ENCODE data around the gene SMYD3. TPM values are rescaled to one million over a fixed set of nuclear protein-coding genes. Genes with fewer than 3 reads are reported as not detected.

SMYD3 gene
- total and polyA plus RNA-seq, 10 of the 15 experiments (the other 5 are each of a cell fraction or from before 2014, with no cell fraction given): 18.3 to 54.0 (median 24.8) TPM

DNA sequence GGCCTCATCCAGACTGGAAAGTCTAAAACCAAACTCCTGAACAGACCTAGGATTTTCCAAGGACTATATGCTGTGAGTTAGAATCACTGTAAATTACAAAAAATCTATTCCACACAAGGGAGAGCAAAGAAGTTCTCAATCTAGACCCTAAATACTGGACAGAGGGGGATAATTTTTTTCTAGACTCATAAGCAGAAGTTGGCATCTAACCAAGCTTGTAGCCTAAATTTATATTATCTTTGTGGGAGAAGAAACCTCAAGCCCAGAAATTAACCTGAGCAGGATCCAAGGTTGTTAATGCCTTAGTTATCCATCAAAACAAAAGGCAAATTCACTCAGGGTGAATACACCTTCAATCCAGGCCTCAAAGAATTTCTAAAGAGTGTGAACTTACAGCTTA is 290.2 kb downstream of the SMYD3 start:
- Histone ChIP-seq H3K27ac (ENCODE audit: control insufficient read depth, insufficient read depth) (no peak overlapping the region), H3K9ac (ENCODE audit: control insufficient read depth, insufficient read depth, low read length) (no peak overlapping the region), H3K4me3 (no peak overlapping the region), H4K20me1 (ENCODE audit: control insufficient read depth, insufficient read depth) (no peaks in the 10 kb centered on the region), H3K27me3 (replicated peaks in 1 of 2; ENCODE audit: control insufficient read depth in 2 of 2, insufficient read depth in 2 of 2, low read length in 1 of 2) (no peaks in the 10 kb centered on the region), H3K79me2 (ENCODE audit: control insufficient read depth, insufficient read depth, low read length) (no peaks in the 10 kb centered on the region), H3K9me3 (replicated peaks; ENCODE audit: control insufficient read depth, insufficient read depth, low read length) (peaks cover 2% of the 10 kb centered on the region; the same call in 1 of the 3 replicates), H3K4me2 (ENCODE audit: control insufficient read depth, insufficient read depth) (no peak overlapping the region), H3K36me3 (ENCODE audit: control insufficient read depth in 2 of 2, insufficient read depth in 2 of 2, low read length in 1 of 2) (peaks cover 0 to 3% of the 10 kb centered on the region in 2 experiments; a peak in 2 of 4 replicates), H2AFZ (ENCODE audit: control insufficient read depth, low read depth, low read length) (no peak overlapping the region), H3K4me1 (ENCODE audit: control insufficient read depth, insufficient read depth, low read length) (peaks cover 12% of the 10 kb centered on the region)
- BruUV-seq (replicated peaks): no TSS peak
- DNase-seq (ENCODE audit: low read depth, low spot score) (no peak), FAIRE-seq (no peak), ATAC-seq (no peak)
- ChIA-PET POLR2A (interaction anchor here (0.6 kb wide), 1 partner anchor 56 kb away, joined by 4 read pairs; no protein-coding TSS in a partner anchor), RAD21 (ENCODE audit: unreplicated experiment) (no interaction called here), SMC1A (ENCODE audit: uncharacterized antibody, unreplicated experiment) (no interaction called here), CTCF (no interaction called here)
- intact Hi-C loops (cut with micrococcal nuclease; ENCODE audit: unreplicated experiment) (no loop called here), in situ Hi-C loops (cut with MboI) (no loop called here)
- TF ChIP-seq, protein P1, sequence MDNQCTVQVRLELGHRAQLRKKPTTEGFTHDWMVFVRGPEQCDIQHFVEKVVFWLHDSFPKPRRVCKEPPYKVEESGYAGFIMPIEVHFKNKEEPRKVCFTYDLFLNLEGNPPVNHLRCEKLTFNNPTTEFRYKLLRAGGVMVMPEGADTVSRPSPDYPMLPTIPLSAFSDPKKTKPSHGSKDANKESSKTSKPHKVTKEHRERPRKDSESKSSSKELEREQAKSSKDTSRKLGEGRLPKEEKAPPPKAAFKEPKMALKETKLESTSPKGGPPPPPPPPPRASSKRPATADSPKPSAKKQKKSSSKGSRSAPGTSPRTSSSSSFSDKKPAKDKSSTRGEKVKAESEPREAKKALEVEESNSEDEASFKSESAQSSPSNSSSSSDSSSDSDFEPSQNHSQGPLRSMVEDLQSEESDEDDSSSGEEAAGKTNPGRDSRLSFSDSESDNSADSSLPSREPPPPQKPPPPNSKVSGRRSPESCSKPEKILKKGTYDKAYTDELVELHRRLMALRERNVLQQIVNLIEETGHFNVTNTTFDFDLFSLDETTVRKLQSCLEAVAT (IDR thresholded peaks at IDR 0.05): no peak
- TF ChIP-seq HCFC1 (IDR thresholded peaks at IDR 0.05; ENCODE audit: low read length) (no peak), ZNF207 (IDR thresholded peaks at IDR 0.05; ENCODE audit: borderline replicate concordance) (no peak), JUNB (IDR thresholded peaks at IDR 0.05) (no peak), BMI1 (IDR thresholded peaks at IDR 0.05; ENCODE audit: borderline replicate concordance) (no peak), TCF7 (IDR thresholded peaks at IDR 0.05; ENCODE audit: borderline replicate concordance) (no peak), STAT1 (conservative IDR thresholded peaks at IDR 0.05) (no peak), CHD2 (IDR thresholded peaks at IDR 0.05; ENCODE audit: borderline replicate concordance, low read depth, low read length) (no peak), NFIC (IDR thresholded peaks at IDR 0.05; ENCODE audit: low read depth, low read length) (no peak), CEBPB (IDR thresholded peaks at IDR 0.05; ENCODE audit: borderline replicate concordance in 1 of 2, low read depth in 2 of 2, low read length in 2 of 2) (no peak), MEF2A (IDR thresholded peaks at IDR 0.05; ENCODE audit: insufficient read depth, low read depth, low read length) (no peak), POLR2A (IDR thresholded peaks at IDR 0.05; ENCODE audit: low read depth, low read length) (no peak), EED (IDR thresholded peaks at IDR 0.05; ENCODE audit: low read depth) (no peak), SUPT20H (IDR thresholded peaks at IDR 0.05; ENCODE audit: borderline replicate concordance, control insufficient read depth, low read depth, low read length) (no peak), MYB (IDR thresholded peaks at IDR 0.05; ENCODE audit: borderline replicate concordance, low read depth, low read length) (no peak)
- TF ChIP-seq, protein P2, sequence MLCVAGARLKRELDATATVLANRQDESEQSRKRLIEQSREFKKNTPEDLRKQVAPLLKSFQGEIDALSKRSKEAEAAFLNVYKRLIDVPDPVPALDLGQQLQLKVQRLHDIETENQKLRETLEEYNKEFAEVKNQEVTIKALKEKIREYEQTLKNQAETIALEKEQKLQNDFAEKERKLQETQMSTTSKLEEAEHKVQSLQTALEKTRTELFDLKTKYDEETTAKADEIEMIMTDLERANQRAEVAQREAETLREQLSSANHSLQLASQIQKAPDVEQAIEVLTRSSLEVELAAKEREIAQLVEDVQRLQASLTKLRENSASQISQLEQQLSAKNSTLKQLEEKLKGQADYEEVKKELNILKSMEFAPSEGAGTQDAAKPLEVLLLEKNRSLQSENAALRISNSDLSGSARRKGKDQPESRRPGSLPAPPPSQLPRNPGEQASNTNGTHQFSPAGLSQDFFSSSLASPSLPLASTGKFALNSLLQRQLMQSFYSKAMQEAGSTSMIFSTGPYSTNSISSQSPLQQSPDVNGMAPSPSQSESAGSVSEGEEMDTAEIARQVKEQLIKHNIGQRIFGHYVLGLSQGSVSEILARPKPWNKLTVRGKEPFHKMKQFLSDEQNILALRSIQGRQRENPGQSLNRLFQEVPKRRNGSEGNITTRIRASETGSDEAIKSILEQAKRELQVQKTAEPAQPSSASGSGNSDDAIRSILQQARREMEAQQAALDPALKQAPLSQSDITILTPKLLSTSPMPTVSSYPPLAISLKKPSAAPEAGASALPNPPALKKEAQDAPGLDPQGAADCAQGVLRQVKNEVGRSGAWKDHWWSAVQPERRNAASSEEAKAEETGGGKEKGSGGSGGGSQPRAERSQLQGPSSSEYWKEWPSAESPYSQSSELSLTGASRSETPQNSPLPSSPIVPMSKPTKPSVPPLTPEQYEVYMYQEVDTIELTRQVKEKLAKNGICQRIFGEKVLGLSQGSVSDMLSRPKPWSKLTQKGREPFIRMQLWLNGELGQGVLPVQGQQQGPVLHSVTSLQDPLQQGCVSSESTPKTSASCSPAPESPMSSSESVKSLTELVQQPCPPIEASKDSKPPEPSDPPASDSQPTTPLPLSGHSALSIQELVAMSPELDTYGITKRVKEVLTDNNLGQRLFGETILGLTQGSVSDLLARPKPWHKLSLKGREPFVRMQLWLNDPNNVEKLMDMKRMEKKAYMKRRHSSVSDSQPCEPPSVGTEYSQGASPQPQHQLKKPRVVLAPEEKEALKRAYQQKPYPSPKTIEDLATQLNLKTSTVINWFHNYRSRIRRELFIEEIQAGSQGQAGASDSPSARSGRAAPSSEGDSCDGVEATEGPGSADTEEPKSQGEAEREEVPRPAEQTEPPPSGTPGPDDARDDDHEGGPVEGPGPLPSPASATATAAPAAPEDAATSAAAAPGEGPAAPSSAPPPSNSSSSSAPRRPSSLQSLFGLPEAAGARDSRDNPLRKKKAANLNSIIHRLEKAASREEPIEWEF (IDR thresholded peaks at IDR 0.05; ENCODE audit: insufficient replicate concordance, low read depth, low read length): no peak
- TF ChIP-seq, protein P3, sequence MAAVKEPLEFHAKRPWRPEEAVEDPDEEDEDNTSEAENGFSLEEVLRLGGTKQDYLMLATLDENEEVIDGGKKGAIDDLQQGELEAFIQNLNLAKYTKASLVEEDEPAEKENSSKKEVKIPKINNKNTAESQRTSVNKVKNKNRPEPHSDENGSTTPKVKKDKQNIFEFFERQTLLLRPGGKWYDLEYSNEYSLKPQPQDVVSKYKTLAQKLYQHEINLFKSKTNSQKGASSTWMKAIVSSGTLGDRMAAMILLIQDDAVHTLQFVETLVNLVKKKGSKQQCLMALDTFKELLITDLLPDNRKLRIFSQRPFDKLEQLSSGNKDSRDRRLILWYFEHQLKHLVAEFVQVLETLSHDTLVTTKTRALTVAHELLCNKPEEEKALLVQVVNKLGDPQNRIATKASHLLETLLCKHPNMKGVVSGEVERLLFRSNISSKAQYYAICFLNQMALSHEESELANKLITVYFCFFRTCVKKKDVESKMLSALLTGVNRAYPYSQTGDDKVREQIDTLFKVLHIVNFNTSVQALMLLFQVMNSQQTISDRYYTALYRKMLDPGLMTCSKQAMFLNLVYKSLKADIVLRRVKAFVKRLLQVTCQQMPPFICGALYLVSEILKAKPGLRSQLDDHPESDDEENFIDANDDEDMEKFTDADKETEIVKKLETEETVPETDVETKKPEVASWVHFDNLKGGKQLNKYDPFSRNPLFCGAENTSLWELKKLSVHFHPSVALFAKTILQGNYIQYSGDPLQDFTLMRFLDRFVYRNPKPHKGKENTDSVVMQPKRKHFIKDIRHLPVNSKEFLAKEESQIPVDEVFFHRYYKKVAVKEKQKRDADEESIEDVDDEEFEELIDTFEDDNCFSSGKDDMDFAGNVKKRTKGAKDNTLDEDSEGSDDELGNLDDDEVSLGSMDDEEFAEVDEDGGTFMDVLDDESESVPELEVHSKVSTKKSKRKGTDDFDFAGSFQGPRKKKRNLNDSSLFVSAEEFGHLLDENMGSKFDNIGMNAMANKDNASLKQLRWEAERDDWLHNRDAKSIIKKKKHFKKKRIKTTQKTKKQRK (IDR thresholded peaks at IDR 0.05; ENCODE audit: low read depth, low read length): no peak
